Activated CD4-positive, CD25-positive, alpha-beta regulatory T cell treated with anti-CD3 and anti-CD28 coated beads, Interleukin-2, amount 50 U/mL, for 16 hours (primary cell): ENCODE measurements around the gene USP4.
"Not testable (repeated sequence)": the region's sequence is repeated elsewhere in the genome, so short reads cannot be mapped to it uniquely, and the experiment has no call there.

Experiments used
- DNase-seq: peaks from one replicate; pipeline ENCODE4 v3.0.0-alpha.2; 2020; ENCODE audit warnings: low read depth, low spot score

The USP4 gene

DNA sequence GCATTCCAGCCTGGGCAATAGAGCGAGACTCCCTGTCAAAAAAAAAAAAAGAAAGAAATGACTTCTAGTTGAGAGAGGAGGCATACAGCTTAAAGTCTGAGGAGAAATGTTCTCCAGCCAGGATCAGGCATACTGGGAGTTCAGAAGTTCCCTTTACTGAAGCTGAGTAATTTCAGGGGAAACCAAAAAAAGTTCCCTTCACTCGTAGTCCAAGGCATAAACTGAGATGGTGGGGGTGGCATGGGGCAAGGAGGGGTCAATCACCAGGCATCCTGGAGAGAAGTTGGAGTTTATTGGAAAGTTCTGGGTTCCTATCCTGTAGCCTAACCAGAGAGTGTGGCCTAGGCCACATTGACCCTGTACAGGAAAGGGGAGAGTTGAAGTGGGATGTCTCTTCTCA is 12.4 kb upstream of the USP4 start:
- DNase-seq: no peak

DNA sequence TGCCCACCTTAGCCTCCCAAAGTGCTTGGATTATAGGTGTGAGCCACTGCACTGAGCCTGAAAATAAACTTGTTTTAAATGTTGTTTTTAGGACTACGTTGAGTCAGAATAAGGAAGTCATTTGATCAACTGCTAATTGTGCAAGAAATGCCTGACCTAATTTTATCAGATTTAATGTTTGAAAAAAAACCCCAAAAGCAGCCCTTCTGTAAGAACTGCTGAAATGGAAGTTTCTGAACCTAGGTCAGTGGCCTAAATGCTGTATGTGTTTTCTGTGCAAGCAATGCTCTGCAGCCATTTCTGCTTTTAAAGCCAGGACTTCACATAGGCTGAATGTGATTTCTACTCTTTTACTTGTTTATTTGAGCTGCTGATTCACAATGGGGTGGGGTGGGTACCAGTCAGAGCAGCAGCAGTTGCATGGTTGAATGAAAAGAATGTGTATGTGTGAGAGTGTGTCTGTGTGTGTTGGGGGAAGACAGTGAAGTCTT is 11.7 kb upstream of the USP4 start:
- DNase-seq: no peak

DNA sequence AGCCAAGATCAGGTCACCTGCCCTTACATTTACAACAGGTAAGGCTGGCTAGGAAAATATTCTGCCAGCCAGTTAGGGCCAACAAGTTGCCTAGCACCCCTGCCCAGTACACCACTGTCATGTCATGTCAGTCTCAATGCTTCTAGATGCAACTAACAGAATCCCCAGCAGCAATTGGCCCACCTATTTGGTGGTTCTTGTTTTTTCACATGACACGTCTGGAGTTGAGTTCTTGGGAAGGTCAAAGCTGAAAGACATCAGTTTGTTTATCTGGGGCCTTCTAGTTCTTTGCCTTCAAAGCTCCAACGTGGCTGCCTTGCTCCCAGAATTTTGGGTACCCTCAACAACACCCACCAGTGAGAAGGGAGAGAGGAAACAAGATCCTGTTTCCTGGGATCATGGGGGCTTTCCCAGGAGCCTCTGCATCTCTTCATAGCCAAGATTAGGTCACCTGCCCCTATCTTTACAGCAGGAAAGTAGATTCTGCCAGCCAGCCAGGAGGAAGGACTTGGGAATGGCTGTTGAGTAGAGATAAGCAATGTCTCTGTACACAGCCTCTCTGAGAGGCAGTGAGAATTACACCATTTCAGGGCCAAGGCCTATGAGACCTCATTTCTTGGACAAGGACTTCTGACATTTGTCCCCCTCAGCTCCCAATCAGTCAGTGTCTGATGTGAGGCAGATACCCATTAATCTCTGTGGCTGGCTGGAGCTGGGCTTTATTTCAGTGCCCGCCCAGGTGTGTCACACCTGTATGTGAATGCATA is 9.7 kb upstream of the USP4 start:
- no peak for DNase-seq

DNA sequence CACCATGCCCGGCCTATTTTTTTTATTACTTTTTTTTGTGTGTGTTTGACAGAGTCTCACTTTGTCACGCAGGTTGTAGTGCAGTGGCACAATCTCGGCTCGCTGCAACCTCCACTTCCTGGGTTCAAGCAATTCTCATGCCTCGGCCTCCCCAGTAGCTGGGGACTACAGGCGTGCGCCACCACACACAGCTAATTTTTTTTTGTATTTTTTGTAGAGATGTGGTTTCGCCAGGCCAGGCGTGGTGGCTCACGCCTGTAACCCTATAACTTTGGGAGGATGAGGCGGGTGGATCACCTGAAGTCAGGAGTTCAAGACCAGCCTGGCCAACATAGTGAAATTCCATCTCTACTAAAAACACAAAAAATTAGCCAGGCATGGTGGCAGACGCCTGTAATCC is 8.5 kb upstream of the USP4 start:
- not testable (repeated sequence) for DNase-seq

DNA sequence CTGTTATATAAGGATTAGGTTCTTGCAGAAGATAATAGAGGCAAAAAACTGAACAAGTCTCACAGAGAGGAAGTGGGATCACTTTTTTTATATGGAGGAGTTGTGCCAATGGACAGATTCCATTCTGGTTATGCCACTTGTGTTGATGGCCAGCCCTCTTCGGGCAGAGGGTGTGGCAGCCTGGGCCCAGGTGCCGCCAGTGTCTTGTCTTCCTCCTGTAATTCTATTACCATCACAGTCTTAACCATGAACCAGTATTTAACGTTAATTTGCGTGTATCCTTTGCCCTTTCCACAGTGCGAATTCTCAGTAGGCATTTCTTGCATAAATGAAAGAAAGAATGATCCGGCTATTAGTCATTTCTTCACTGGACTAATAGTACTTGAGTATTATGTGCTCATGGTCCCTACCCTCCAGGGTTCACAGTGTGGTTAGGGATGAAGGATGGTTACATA is 7.0 kb upstream of the USP4 start:
- no peak for DNase-seq

GRCh38 chr3:49343163-49343562 is 3.3 kb upstream of the USP4 start:
- DNase-seq: no peak

GRCh38 chr3:49341996-49342395 is 2.1 kb upstream of the USP4 start:
- DNase-seq: no peak

DNA sequence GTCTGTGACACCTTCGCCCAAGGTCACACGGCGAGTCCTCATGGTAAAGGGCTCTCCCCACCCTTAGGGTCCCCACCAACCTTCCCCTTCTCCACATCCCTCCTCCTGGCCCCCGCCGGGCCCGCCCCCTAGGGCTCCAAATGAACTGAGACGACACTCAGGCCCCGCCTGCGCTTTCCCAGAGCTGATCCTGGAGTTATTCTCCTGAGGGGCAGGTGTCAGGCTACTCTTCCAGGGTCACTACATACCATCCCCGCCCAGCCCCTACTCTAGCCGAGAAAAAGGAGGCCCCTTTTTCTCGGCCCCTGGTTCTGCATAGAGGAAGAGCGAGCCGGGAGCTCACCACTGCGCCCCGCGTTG is 292 bp downstream of the USP4 start:
- DNase-seq: no peak

- DNase-seq: no peak
Measured at GRCh38 chr3:49333916-49334633, 5.8 kb downstream of the USP4 start.

DNA sequence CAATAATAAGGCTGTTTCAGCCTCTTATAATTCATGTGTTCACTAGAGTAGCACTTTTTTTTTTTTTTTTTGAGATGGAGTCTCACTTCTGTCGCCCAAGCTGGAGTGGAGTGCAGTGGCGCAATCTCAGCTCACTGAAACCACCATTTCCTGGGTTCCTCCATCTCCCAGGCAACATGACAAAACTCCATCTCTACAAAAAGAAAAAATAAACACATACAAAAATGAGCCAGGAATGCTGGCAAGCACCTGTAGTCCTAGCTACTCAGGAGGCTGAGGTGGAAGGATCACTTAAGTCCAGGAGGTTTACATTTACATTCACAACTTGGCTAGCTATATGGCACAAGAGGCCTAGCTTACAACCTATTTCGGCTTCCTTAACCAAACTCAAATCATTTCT is 6.8 kb downstream of the USP4 start:
- DNase-seq: no peak

GRCh38 chr3:49329186-49329585 is 10.7 kb downstream of the USP4 start:
- DNase-seq: no peak

DNA sequence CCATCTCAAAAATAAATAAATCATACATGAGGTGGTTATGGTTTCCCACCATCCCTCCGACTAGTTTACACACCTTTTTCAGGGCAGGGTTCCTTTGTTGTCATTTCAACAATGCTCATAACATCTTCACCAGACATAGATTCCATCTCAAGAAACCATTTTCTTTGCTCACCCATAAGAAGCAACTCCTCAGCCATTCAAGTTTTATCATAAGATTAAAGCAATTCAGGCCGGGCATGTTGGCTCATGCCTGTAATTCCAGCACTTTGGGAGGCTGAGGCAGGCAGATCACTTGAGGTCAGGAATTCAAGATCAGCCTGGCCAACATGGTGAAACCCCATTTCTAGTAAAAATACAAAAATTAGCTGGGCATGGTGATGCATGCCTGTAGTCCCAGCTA is 11.5 kb downstream of the USP4 start:
- not testable (repeated sequence) for DNase-seq

- no peak for DNase-seq
Measured at GRCh38 chr3:49327485-49327884, 12.4 kb downstream of the USP4 start.

- no peak for DNase-seq
Measured at GRCh38 chr3:49324768-49325167, 15.1 kb downstream of the USP4 start.

DNA sequence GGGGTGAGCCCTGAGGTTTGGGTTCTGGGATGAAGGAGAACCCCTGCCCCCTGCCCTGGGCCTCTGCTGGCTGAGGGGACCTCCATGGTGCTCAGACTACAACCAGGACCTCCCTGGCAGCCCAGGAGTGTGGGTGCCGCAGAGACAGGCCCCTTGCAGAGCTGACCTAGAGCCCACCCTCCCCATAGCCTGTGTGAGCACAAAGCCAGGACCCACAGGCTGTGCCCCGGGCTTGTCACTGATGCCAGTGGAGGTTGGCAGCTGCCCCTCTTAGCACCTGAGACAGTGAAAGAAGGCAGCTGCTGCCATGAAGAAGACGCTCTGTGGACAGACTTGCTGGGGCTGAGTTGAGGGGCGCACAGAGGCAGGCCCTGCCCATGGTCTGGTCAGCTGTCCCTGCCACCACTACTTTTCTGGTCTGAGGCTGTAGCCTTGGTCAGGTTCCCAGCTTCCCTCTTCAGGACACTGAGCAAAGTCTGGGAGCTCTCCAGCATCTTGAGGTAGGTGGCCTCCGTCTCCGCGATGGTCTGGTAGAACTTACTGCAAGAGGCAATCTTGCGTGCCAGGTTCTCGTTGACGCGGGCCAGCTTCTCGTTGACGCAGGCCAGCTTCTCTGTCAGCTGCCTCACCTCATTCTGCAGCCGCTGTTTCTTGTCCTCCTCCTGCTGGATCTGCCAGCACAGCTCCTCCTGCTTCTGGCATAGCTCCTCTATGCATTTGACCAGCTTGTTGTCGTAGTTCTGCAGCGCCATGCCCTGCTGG is 23.0 kb downstream of the USP4 start:
- DNase-seq: no peak

- no peak for DNase-seq
Measured at GRCh38 chr3:49313896-49314688, 25.8 kb downstream of the USP4 start.

- DNase-seq: no peak
Measured at GRCh38 chr3:49311283-49311682, 28.6 kb downstream of the USP4 start.

- DNase-seq: no peak
Measured at GRCh38 chr3:49310677-49311076, 29.2 kb downstream of the USP4 start.

DNA sequence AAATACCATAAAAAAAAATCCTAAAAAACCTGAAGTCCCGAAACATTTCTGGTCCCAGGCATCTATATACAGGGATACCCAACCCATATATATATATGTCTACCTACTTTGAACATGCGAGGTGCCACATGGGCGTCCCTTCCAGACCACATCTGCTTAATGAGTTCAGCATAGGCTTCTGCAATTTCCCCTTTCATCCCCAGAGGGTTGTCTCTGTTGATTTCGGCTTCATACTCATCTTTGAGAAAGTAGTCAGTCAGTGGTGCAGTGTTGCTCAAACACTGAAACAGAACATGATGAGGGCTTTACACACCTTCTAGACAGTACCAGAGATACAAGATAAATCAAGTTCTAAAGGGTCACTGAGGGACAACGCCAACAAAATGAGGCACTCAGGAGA is 34.2 kb downstream of the USP4 start:
- no peak for DNase-seq

DNA sequence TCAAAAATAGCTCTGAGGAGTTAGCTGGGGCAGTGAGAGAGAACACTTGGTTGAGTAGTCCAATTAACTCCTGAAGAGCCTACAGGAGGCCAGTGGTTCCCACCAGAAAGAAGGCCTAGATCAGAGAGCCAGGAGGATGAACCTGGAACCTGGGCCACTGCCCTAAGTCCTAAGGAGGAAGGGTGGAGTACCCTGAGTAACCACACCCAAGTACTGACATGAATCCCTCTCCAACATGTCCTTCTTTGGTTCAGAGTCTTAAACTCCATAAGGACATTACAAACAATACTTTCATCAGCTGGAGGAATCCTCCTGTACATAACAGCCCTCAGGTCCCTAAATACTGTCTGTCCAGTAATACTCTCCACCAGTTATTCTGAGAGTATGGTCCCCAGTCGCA is 37.2 kb downstream of the USP4 start:
- DNase-seq: no peak

GRCh38 chr3:49300595-49300994 is 39.3 kb downstream of the USP4 start:
- no peak for DNase-seq

GRCh38 chr3:49298511-49298910 is 41.3 kb downstream of the USP4 start:
- DNase-seq: no peak
